ENCODE data around the gene INSR.

DNA sequence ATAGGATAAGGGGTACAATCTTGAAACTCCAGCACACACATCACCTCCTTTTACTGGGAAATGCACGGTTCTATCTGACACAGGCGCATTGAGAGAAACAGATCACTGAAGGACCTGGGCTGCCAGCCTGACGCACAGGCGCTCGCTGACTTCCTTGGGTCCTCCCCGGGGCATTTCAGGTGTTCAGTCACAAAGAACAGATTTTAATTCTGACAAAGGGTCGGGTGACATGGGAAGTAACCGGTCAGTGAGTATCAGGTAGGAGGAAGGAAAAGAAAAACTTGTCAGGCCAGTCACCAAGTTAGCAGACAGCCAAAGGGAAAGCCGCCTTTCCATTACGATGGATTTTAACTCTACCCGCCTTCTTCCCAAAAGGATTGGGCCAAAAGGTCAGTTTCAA is 39.6 kb downstream of the INSR start:
- no peak for TF ChIP-seq TEAD4 (CRISPR knock-in tag; IDR thresholded peaks at IDR 0.05)
- TF ChIP-seq, protein P1, sequence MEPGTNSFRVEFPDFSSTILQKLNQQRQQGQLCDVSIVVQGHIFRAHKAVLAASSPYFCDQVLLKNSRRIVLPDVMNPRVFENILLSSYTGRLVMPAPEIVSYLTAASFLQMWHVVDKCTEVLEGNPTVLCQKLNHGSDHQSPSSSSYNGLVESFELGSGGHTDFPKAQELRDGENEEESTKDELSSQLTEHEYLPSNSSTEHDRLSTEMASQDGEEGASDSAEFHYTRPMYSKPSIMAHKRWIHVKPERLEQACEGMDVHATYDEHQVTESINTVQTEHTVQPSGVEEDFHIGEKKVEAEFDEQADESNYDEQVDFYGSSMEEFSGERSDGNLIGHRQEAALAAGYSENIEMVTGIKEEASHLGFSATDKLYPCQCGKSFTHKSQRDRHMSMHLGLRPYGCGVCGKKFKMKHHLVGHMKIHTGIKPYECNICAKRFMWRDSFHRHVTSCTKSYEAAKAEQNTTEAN (CRISPR knock-in tag; IDR thresholded peaks at IDR 0.05): no peak
- TF ChIP-seq, protein P2, sequence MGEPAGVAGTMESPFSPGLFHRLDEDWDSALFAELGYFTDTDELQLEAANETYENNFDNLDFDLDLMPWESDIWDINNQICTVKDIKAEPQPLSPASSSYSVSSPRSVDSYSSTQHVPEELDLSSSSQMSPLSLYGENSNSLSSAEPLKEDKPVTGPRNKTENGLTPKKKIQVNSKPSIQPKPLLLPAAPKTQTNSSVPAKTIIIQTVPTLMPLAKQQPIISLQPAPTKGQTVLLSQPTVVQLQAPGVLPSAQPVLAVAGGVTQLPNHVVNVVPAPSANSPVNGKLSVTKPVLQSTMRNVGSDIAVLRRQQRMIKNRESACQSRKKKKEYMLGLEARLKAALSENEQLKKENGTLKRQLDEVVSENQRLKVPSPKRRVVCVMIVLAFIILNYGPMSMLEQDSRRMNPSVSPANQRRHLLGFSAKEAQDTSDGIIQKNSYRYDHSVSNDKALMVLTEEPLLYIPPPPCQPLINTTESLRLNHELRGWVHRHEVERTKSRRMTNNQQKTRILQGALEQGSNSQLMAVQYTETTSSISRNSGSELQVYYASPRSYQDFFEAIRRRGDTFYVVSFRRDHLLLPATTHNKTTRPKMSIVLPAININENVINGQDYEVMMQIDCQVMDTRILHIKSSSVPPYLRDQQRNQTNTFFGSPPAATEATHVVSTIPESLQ (CRISPR knock-in tag; IDR thresholded peaks at IDR 0.05): no peak
- TF ChIP-seq, protein P3, sequence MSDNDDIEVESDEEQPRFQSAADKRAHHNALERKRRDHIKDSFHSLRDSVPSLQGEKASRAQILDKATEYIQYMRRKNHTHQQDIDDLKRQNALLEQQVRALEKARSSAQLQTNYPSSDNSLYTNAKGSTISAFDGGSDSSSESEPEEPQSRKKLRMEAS (CRISPR knock-in tag; IDR thresholded peaks at IDR 0.05): no peak
- TF ChIP-seq ESRRA (CRISPR knock-in tag; IDR thresholded peaks at IDR 0.05; ENCODE audit: borderline replicate concordance): no peak

All from WTC11 (cell line).